Measurements from ENCODE around the gene ZIC5. TPM values are rescaled to one million over a fixed set of nuclear protein-coding genes. Genes with fewer than 3 reads are reported as not detected.

Gene ZIC5
- total and polyA plus RNA-seq, 4 donors: not detected

- Histone ChIP-seq H3K9me3 (ENCODE audit: control insufficient read depth in 4 of 4, insufficient read depth in 3 of 4, low read length in 3 of 4) (no peaks in the 10 kb centered on the region), H3K27me3 (ENCODE audit: control insufficient read depth in 3 of 3, insufficient read depth in 3 of 3, low read length in 2 of 3) (peaks cover 0 to 4% (median 0%) of the 10 kb centered on the region in 3 donors), H3K36me3 (ENCODE audit: control insufficient read depth in 4 of 4, insufficient read depth in 4 of 4, low read length in 4 of 4) (no peaks in the 10 kb centered on the region), H3K27ac (ENCODE audit: low read depth in 1 of 2, low read length in 1 of 2) (no peak overlapping the region), H3K9ac (ENCODE audit: insufficient read depth in 1 of 2, low read length in 2 of 2) (no peak overlapping the region), H3K4me1 (ENCODE audit: control insufficient read depth in 5 of 5, insufficient read depth in 5 of 5, low read length in 5 of 5) (peaks cover 0 to 3% (median 0%) of the 10 kb centered on the region in 5 donors), H3K4me3 (no peak overlapping the region)
- TF ChIP-seq CTCF (IDR thresholded peaks at IDR 0.05; ENCODE audit: control extremely low read depth, extremely low read depth): no peak
- DNase-seq (no peak), ATAC-seq (ENCODE audit: insufficient read depth, low FRiP score) (no peak)
- 82 to 93% methylated on average over 4 of the region's 4 CpGs for WGBS, 2 donors
These were observed 29.7 kb downstream of the ZIC5 start for GRCh38 chr13:99941911-99942310.

DNA sequence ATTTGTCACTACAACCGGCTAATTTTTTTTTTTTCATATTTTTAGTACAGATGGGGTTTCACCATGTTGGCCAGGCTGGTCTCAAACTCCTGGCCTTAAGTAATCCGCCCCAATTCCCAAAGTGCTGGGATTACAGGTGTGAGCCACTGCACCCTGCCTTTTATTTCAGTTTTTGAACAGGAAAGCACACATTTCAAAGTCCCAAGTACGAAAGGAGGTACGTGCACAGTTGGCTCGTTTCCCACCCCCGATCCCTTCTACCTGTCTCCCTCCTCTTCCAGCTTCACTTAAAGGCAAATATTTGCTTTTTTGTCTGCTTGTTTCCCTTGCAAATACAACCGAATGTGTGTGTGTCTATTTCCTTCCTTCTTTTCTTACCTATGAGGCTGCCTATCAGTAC lies 30.5 kb downstream of the ZIC5 start:
- H3K27me3 ChIP-seq (ENCODE audit: control insufficient read depth in 3 of 3, insufficient read depth in 3 of 3, low read length in 2 of 3): peaks cover 0 to 4% (median 0%) of the 10 kb centered on the region in 3 donors

DNA sequence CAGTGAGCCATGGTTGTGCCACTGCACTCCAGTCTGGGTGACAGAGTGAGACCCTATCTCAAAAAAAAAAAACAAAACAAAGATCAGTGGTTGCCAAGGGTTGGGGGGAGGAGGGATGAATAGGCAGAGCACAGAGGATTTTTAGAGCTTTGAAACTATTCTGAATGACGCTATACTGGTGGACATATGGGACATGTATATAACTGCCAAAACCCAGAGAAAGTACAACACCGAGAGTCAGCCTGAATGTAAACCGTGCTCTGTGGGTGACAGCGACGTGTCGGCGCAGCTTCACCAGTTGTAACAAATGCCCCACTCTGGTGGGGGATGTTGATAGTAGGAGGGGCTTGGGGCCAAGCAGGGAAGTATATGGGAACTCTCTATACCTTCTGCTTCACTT lies 32.9 kb downstream of the ZIC5 start:
- Histone ChIP-seq H3K27ac (ENCODE audit: low read depth in 1 of 2, low read length in 1 of 2) (no peak overlapping the region), H3K4me1 (ENCODE audit: control insufficient read depth in 5 of 5, insufficient read depth in 5 of 5, low read length in 5 of 5) (peaks cover 0 to 5% (median 0%) of the 10 kb centered on the region in 5 donors), H3K9me3 (ENCODE audit: control insufficient read depth in 4 of 4, insufficient read depth in 3 of 4, low read length in 3 of 4) (peaks cover 0 to 3% (median 0%) of the 10 kb centered on the region in 4 donors), H3K4me3 (no peak overlapping the region), H3K9ac (ENCODE audit: insufficient read depth in 1 of 2, low read length in 2 of 2) (no peak overlapping the region), H3K36me3 (ENCODE audit: control insufficient read depth in 4 of 4, insufficient read depth in 4 of 4, low read length in 4 of 4) (peaks cover 0 to 2% (median 0%) of the 10 kb centered on the region in 4 donors), H3K27me3 (ENCODE audit: control insufficient read depth in 3 of 3, insufficient read depth in 3 of 3, low read length in 2 of 3) (peaks cover 0 to 4% (median 0%) of the 10 kb centered on the region in 3 donors)
- DNase-seq (peak; percentile 62 to 87 (median 87)), ATAC-seq (ENCODE audit: insufficient read depth, low FRiP score) (no peak)
- 70 to 80% methylated on average over 7 of the region's 7 CpGs for WGBS, 2 donors
- no peak for TF ChIP-seq CTCF (IDR thresholded peaks at IDR 0.05; ENCODE audit: control extremely low read depth, extremely low read depth)

More for the DNA sequence above, 30.5 kb downstream of the ZIC5 start:
- Histone ChIP-seq H3K9me3 (ENCODE audit: control insufficient read depth in 4 of 4, insufficient read depth in 3 of 4, low read length in 3 of 4) (no peaks in the 10 kb centered on the region), H3K9ac (ENCODE audit: insufficient read depth in 1 of 2, low read length in 2 of 2) (no peak overlapping the region), H3K27ac (ENCODE audit: low read depth in 1 of 2, low read length in 1 of 2) (no peak overlapping the region), H3K4me1 (ENCODE audit: control insufficient read depth in 5 of 5, insufficient read depth in 5 of 5, low read length in 5 of 5) (peaks cover 0 to 3% (median 0%) of the 10 kb centered on the region in 5 donors), H3K36me3 (ENCODE audit: control insufficient read depth in 4 of 4, insufficient read depth in 4 of 4, low read length in 4 of 4) (no peaks in the 10 kb centered on the region), H3K4me3 (no peak overlapping the region)
- no peak for ATAC-seq (ENCODE audit: insufficient read depth, low FRiP score)
- 62 to 67% methylated on average over 7 of the region's 7 CpGs for whole genome bisulfite sequencing, 2 donors
- TF ChIP-seq CTCF (IDR thresholded peaks at IDR 0.05; ENCODE audit: control extremely low read depth, extremely low read depth): no peak
- DNase-seq: no peak

DNA sequence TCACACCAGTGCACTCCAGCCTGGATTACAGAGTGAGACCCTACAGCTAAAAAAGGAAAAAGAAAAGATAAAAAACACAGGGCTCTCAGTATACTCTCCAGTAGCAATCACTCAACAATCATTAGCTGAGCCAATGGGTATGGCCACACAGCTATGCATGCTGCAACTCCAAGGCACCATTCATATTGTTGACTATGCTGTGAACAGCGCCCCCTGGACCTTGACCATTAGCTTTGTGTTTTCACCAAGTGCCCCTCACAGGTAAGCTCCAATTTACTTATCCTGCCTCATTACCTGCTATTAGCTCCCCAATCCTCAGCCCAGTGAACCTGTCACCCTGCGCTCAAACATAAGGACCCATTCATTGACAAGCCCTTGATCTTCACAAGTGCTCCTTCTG lies 35.8 kb downstream of the ZIC5 start:
- H3K27ac ChIP-seq (ENCODE audit: low read depth in 1 of 2, low read length in 1 of 2): no peak overlapping the region
- DNase-seq (no peak), ATAC-seq (ENCODE audit: insufficient read depth, low FRiP score) (no peak)
- peaks cover 0 to 2% (median 0%) of the 10 kb centered on the region in 4 donors for H3K36me3 ChIP-seq (ENCODE audit: control insufficient read depth in 4 of 4, insufficient read depth in 4 of 4, low read length in 4 of 4)
- peaks cover 0 to 5% (median under 1%) of the 10 kb centered on the region in 5 donors for H3K4me1 ChIP-seq (ENCODE audit: control insufficient read depth in 5 of 5, insufficient read depth in 5 of 5, low read length in 5 of 5)
- no peak overlapping the region for H3K4me3 ChIP-seq
- TF ChIP-seq CTCF (IDR thresholded peaks at IDR 0.05; ENCODE audit: control extremely low read depth, extremely low read depth): no peak
- H3K27me3 ChIP-seq (ENCODE audit: control insufficient read depth in 3 of 3, insufficient read depth in 3 of 3, low read length in 2 of 3): peaks cover 0 to 4% (median 0%) of the 10 kb centered on the region in 3 donors
- H3K9me3 ChIP-seq (ENCODE audit: control insufficient read depth in 4 of 4, insufficient read depth in 3 of 4, low read length in 3 of 4): peaks cover 0 to 3% (median 0%) of the 10 kb centered on the region in 4 donors
- no peak overlapping the region for H3K9ac ChIP-seq (ENCODE audit: insufficient read depth in 1 of 2, low read length in 2 of 2)
- 64 to 73% methylated on average over 2 of the region's 2 CpGs for WGBS, 2 donors
